HepG2 (cell line): ENCODE data around the gene PCYT2. TPM values are rescaled to one million over a fixed set of nuclear protein-coding genes. Genes with fewer than 3 reads are reported as not detected.

ENCODE experiments used
- ATAC-seq: fragments of 200-7000 bp; cut with Tn5 transposase; 3 replicates; pipeline ENCODE4 v1.9.1; 2020; ENCODE audit warnings: mild to moderate bottlenecking, moderate library complexity
- BruUV-seq: library from RNA; stranded (reverse); fragments of 400-500 nt; replicated peaks from 2 replicates; lab custom pipeline; 2021; lab: Mats Ljungman, UMichigan
- CTCF ChIA-PET: fragments of 300-600 bp; formaldehyde crosslinking; extraction: SDS; loops from one replicate; lab custom pipeline; 2021; ENCODE audit warnings: low total read pairs, inconsistent platforms, low intra/inter-chr PET ratio; lab: Yijun Ruan, JAX
- POLR2A ChIA-PET: fragments of 350-600 bp; sonication (Branson Sonifier 250); formaldehyde crosslinking; loops from one replicate; lab custom pipeline; 2020; ENCODE audit warnings: antibody characterized with exemption, inconsistent platforms; lab: Yijun Ruan, JAX
- DNase-seq: peaks from one replicate; pipeline ENCODE4 v3.0.0-alpha.2; 2015; ENCODE audit warnings: low spot score
- FAIRE-seq: peaks from 3 replicates; lab custom pipeline; 2011; peaks lifted over from hg19 to GRCh38; lab: Jason Lieb, UNC
- H2AFZ ChIP-seq: one replicate; pipeline ENCODE4 v1.6.1; 2011; ENCODE audit warnings: low read length, inconsistent platforms
- H3K27ac ChIP-seq: fragments of 300-600 bp; 3 replicates; pipeline ENCODE4 v1.8.0; 2011; ENCODE audit warnings: mixed run types, mild to moderate bottlenecking, mixed read lengths, low read length, inconsistent platforms; ENCODE audit not compliant: insufficient read depth; ENCODE audit errors: extremely low read length
- H3K27me3 ChIP-seq, 2 experiments: fragments of 200-600 bp in 1 of 2; 2 replicates in 1 of 2; 3 replicates in 1 of 2; pipeline versions ENCODE4 v1.6.0 to v1.8.0; 2011; ENCODE audit warnings: low read length in 2 of 2, mild to moderate bottlenecking in 2 of 2, moderate library complexity in 2 of 2, inconsistent platforms in 1 of 2; ENCODE audit not compliant: insufficient read depth in 2 of 2, control insufficient read depth in 1 of 2
- H3K36me3 ChIP-seq, 2 experiments: fragments of 200-600 bp in 1 of 2; replicated peaks in 1 of 2; 2 replicates in 1 of 2; 3 replicates in 1 of 2; pipeline versions ENCODE4 v1.5.1 to v1.8.0; 2011; ENCODE audit warnings: low read length in 2 of 2, inconsistent platforms in 1 of 2; ENCODE audit not compliant: insufficient read depth in 2 of 2, control insufficient read depth in 1 of 2
- H3K4me1 ChIP-seq: 2 replicates; pipeline ENCODE4 v1.5.1; 2012; ENCODE audit warnings: low read length, inconsistent platforms; ENCODE audit not compliant: insufficient read depth
- H3K4me2 ChIP-seq: 2 replicates; pipeline ENCODE4 v1.6.0; 2011; ENCODE audit warnings: low read depth, low read length, inconsistent platforms
- H3K4me3 ChIP-seq, 3 experiments: fragments of 200-600 bp in 1 of 3; sonication (generic), shearing (Covaris generic) in 1 of 3; replicated peaks in 1 of 3; 2 replicates each; pipeline ENCODE4 v1.5.1; 2011 to 2016; ENCODE audit warnings: low read length in 3 of 3, inconsistent platforms in 2 of 3, low read depth in 2 of 3, mild to moderate bottlenecking in 2 of 3, control low read depth in 1 of 3, mixed read lengths in 1 of 3; ENCODE audit not compliant: insufficient read depth in 1 of 3
- H3K79me2 ChIP-seq: one replicate; pipeline ENCODE4 v1.6.1; 2011; ENCODE audit warnings: low read length, inconsistent platforms; ENCODE audit not compliant: insufficient read depth
- H3K9ac ChIP-seq: 2 replicates; pipeline ENCODE4 v1.6.0; 2011; ENCODE audit warnings: mild to moderate bottlenecking, low read depth, low read length, inconsistent platforms; ENCODE audit not compliant: insufficient read depth
- H3K9me3 ChIP-seq: 2 replicates; pipeline ENCODE4 v1.5.1; 2012; ENCODE audit warnings: mild to moderate bottlenecking, low read length
- H4K20me1 ChIP-seq: 2 replicates; pipeline ENCODE4 v1.6.0; 2011; ENCODE audit warnings: inconsistent platforms, mild to moderate bottlenecking, low read length, moderate library complexity; ENCODE audit not compliant: insufficient read depth
- BRF2 ChIP-seq: sonication (generic); formaldehyde crosslinking; IDR thresholded peaks from 2 replicates; pipeline ENCODE4 v1.8.1; 2022; ENCODE audit warnings: mild to moderate bottlenecking, missing genetic modification reagents
- MTF1 ChIP-seq: sonication (generic); formaldehyde crosslinking; IDR thresholded peaks from 2 replicates; pipeline ENCODE4 v1.5.0; 2020; ENCODE audit warnings: missing genetic modification reagents
- PHB2 ChIP-seq: fragments of 450-650 bp; IDR thresholded peaks from 2 replicates; pipeline ENCODE4 v1.6.1; 2018; ENCODE audit not compliant: partially characterized antibody
- ZNF607 ChIP-seq: sonication (generic); formaldehyde crosslinking; IDR thresholded peaks from 2 replicates; pipeline ENCODE4 v1.5.1; 2020; ENCODE audit warnings: missing genetic modification reagents, mild to moderate bottlenecking, borderline replicate concordance
- WGBS: methylation state at CpG from one replicate; pipeline ENCODE4 v1.1.6; 2017; ENCODE audit warnings: low lambda C conversion rate; 5-methylcytosine and 5-hydroxymethylcytosine counted together
- in situ Hi-C: cut with HindIII; loops from 2 replicates; pipeline ENCODE4 v1.10.0; 2017; ENCODE audit warnings: low pct_unique_long_range_greater_than_20kb; ENCODE audit not compliant: extremely low pct_ligation_motif_present
- intact Hi-C: fragments of 100-400 bp; cut with micrococcal nuclease; formaldehyde crosslinking; loops from one replicate; pipeline ENCODE4 v1.10.0; 2022; ENCODE audit not compliant: unreplicated experiment
- polyA plus RNA-seq, 8 experiments: library from polyadenylated mRNA; depleted of rRNA in 3 of 8; stranded (reverse) in 7 of 8; unstranded in 1 of 8; fragments of >200 nt; fragmentation: Illumina TruSeq in 4 of 8; extraction: Trizol in 4 of 8; gene quantifications; 2 replicates each; pipeline versions ENCODE4 v1.2.1 to v1.2.3, GENCODE V29; 2011 to 2016; ENCODE audit warnings: low read depth in 4 of 8, missing spikeins in 1 of 8, mixed read lengths in 1 of 8; ENCODE audit not compliant: insufficient read depth in 1 of 8
- total RNA-seq, 5 experiments: library from RNA; depleted of rRNA; stranded (reverse); fragments of >200 nt; fragmentation: Illumina TruSeq; extraction: Trizol; gene quantifications; 2 replicates each; pipeline ENCODE4 v1.2.3, GENCODE V29; 2016; ENCODE audit warnings: low read depth in 1 of 5

PCYT2 gene
- total and polyA plus RNA-seq, 2 of the 13 experiments (the other 11 are each of a cell fraction or from before 2014, with no cell fraction given): 147 to 297 TPM

GRCh38 chr17:81890447-81891302 is 20.5 kb downstream of the PCYT2 start (continued):
- TF ChIP-seq BRF2 (CRISPR knock-in tag): no peak
- no peak for TF ChIP-seq MTF1 (CRISPR knock-in tag)

GRCh38 chr17:81889602-81890001 is 21.6 kb downstream of the PCYT2 start:
- TF ChIP-seq PHB2 (no peak), ZNF607 (CRISPR knock-in tag) (0 out of 2 replicates have a peak, but pooled peaks have one; percentile 39)
- Histone ChIP-seq H3K27me3 (peaks cover 0 to 6% of the 10 kb centered on the region in 2 experiments; a peak in 2 of 5 replicates), H3K9me3 (no peaks in the 10 kb centered on the region), H3K27ac (peak overlapping the region; percentile 76), H3K79me2 (peaks cover 52% of the 10 kb centered on the region), H3K4me3 (peak overlapping the region; percentile 94 to 98 (median 94); a peak in 5 of 6 replicates), H3K4me2 (peak overlapping the region; percentile 98), H3K36me3 (peaks cover 42 to 58% of the 10 kb centered on the region in 2 experiments), H3K4me1 (peaks cover 36% of the 10 kb centered on the region), H4K20me1 (no peaks in the 10 kb centered on the region), H3K9ac (peak overlapping the region; percentile 99; the same call in 1 of the 2 replicates), H2AFZ (no peak overlapping the region)
- DNase-seq (no peak), FAIRE-seq (no peak), ATAC-seq (no peak)
- BruUV-seq: no TSS peak
- 95% methylated on average over 9 of the region's 9 CpGs for WGBS
- POLR2A ChIA-PET: no interaction called here
- CTCF ChIA-PET: no interaction called here
- intact Hi-C loops: no loop called here
- in situ Hi-C loops: no loop called here
